ENCODE measurements around the gene GEMIN7. TPM values are rescaled to one million over a fixed set of nuclear protein-coding genes. Genes with fewer than 3 reads are reported as not detected.

The GEMIN7 gene
- total RNA-seq, 4 donors from 2014 or later, result 3.0 to 21.1 (median 15.9) TPM

GRCh38 chr19:45124021-45124420 is 45.0 kb downstream of the GEMIN7 start:
- no peaks in the 10 kb centered on the region for H3K27me3 ChIP-seq
- DNase-seq, result no peak
- in situ Hi-C loops (cut with MboI; ENCODE audit: low pct_ligation_motif_present in 1 of 4, low pct_unique_long_range_greater_than_20kb in 1 of 4, low sequenced_read_pairs in 3 of 4) (no loop called here), intact Hi-C loops (cut with DNase I; ENCODE audit: low total_unique reads) (no loop called here)
- no peaks in the 10 kb centered on the region for H3K36me3 ChIP-seq
- peaks cover 7 to 33% (median 14%) of the 10 kb centered on the region in 4 donors for H3K4me1 ChIP-seq
- H3K4me3 ChIP-seq, result no peak overlapping the region
- WGBS, 2 donors (ENCODE audit: low coverage in 1 of 2), result 53 to 87% methylated on average over 4 to 6 of the region's 6 CpGs
- H3K9me3 ChIP-seq, result no peaks in the 10 kb centered on the region
- no peak overlapping the region for H3K27ac ChIP-seq
- no peak for TF ChIP-seq CTCF (IDR thresholded peaks at IDR 0.05)
- TF ChIP-seq EP300 (IDR thresholded peaks at IDR 0.05; ENCODE audit: low read depth), result no peak
- TF ChIP-seq POLR2A (IDR thresholded peaks at IDR 0.05), result no peak
- no peak for TF ChIP-seq POLR2AphosphoS5 (IDR thresholded peaks at IDR 0.05)

GRCh38 chr19:45125360-45125759 is 46.3 kb downstream of the GEMIN7 start:
- Histone ChIP-seq H3K9me3 (no peaks in the 10 kb centered on the region), H3K4me3 (no peak overlapping the region), H3K27ac (no peak overlapping the region), H3K36me3 (no peaks in the 10 kb centered on the region), H3K27me3 (no peaks in the 10 kb centered on the region), H3K4me1 (peaks cover 0 to 25% (median 7%) of the 10 kb centered on the region in 4 donors)
- in situ Hi-C loops (cut with MboI; ENCODE audit: low pct_ligation_motif_present in 1 of 4, low pct_unique_long_range_greater_than_20kb in 1 of 4, low sequenced_read_pairs in 3 of 4), result no loop called here
- 89 to 100% methylated on average over 3 to 9 of the region's 9 CpGs for WGBS, 2 donors (ENCODE audit: low coverage in 1 of 2)
- TF ChIP-seq CTCF (IDR thresholded peaks at IDR 0.05) (no peak), EP300 (IDR thresholded peaks at IDR 0.05; ENCODE audit: low read depth) (no peak), POLR2AphosphoS5 (IDR thresholded peaks at IDR 0.05) (no peak), POLR2A (IDR thresholded peaks at IDR 0.05) (no peak)
- DNase-seq, result no peak
- intact Hi-C loops (cut with DNase I; ENCODE audit: low total_unique reads), result no loop called here

GRCh38 chr19:45125975-45126493 is 47.0 kb downstream of the GEMIN7 start:
- Histone ChIP-seq H3K4me1 (peaks cover 0 to 25% (median 6%) of the 10 kb centered on the region in 4 donors), H3K4me3 (no peak overlapping the region), H3K27ac (no peak overlapping the region), H3K27me3 (no peaks in the 10 kb centered on the region), H3K36me3 (no peaks in the 10 kb centered on the region), H3K9me3 (no peaks in the 10 kb centered on the region)
- DNase-seq, result peak; percentile 85
- intact Hi-C loops (cut with DNase I; ENCODE audit: low total_unique reads) (no loop called here), in situ Hi-C loops (cut with MboI; ENCODE audit: low pct_ligation_motif_present in 1 of 4, low pct_unique_long_range_greater_than_20kb in 1 of 4, low sequenced_read_pairs in 3 of 4) (no loop called here)
- peak; percentile 57 to 87 (median 72) for TF ChIP-seq CTCF (IDR thresholded peaks at IDR 0.05)
- no peak for TF ChIP-seq POLR2A (IDR thresholded peaks at IDR 0.05)
- WGBS, 2 donors (ENCODE audit: low coverage in 1 of 2), result 70% methylated on average over 9 of the region's 12 CpGs; no CpG with 5 or more reads in 1 of the 2 donors

- Histone ChIP-seq H3K27ac (no peak overlapping the region), H3K36me3 (no peaks in the 10 kb centered on the region), H3K4me3 (no peak overlapping the region), H3K4me1 (peaks cover 0 to 22% (median 3%) of the 10 kb centered on the region in 4 donors), H3K27me3 (no peaks in the 10 kb centered on the region), H3K9me3 (no peaks in the 10 kb centered on the region)
- no peak for DNase-seq
- TF ChIP-seq CTCF (IDR thresholded peaks at IDR 0.05), result no peak
- TF ChIP-seq POLR2A (IDR thresholded peaks at IDR 0.05), result no peak
- TF ChIP-seq POLR2AphosphoS5 (IDR thresholded peaks at IDR 0.05), result no peak
- no peak for TF ChIP-seq EP300 (IDR thresholded peaks at IDR 0.05; ENCODE audit: low read depth)
- 80 to 93% methylated on average over 1 to 7 of the region's 7 CpGs for WGBS, 2 donors (ENCODE audit: low coverage in 1 of 2)
- in situ Hi-C loops (cut with MboI; ENCODE audit: low pct_ligation_motif_present in 1 of 4, low pct_unique_long_range_greater_than_20kb in 1 of 4, low sequenced_read_pairs in 3 of 4) (no loop called here), intact Hi-C loops (cut with DNase I; ENCODE audit: low total_unique reads) (no loop called here)
Measured at GRCh38 chr19:45126654-45127053, 47.6 kb downstream of the GEMIN7 start.

Data from transverse colon (tissue), 4 donors.